Liver (tissue), 9 donors: ENCODE data around the gene PTPN14. TPM values are rescaled to one million over a fixed set of nuclear protein-coding genes. Genes with fewer than 3 reads are reported as not detected.

Source experiments
- DNase-seq: peaks from one replicate; pipeline ENCODE4 v3.0.0-alpha.2; 2017; ENCODE audit warnings: low spot score
- H3K27ac ChIP-seq, 2 donors: one replicate each; pipeline ENCODE4 v1.7.0; 2013; ENCODE audit warnings: inconsistent platforms in 2 of 2, low read length in 2 of 2, control low read depth in 1 of 2, low read depth in 1 of 2, mild to moderate bottlenecking in 1 of 2
- H3K27me3 ChIP-seq, 4 donors: one replicate each; pipeline versions ENCODE4 v1.6.1 to v1.7.0; 2013; ENCODE audit warnings: low read length in 3 of 4, inconsistent platforms in 1 of 4, mild to moderate bottlenecking in 1 of 4, moderate library complexity in 1 of 4; ENCODE audit not compliant: control insufficient read depth in 4 of 4, insufficient read depth in 4 of 4
- H3K36me3 ChIP-seq, 4 donors: one replicate each; pipeline versions ENCODE4 v1.6.1 to v1.7.0; 2013; ENCODE audit warnings: low read length in 3 of 4, mild to moderate bottlenecking in 3 of 4, low read depth in 1 of 4, moderate library complexity in 1 of 4; ENCODE audit not compliant: control insufficient read depth in 4 of 4, insufficient read depth in 3 of 4
- H3K4me1 ChIP-seq, 4 donors: one replicate each; pipeline versions ENCODE4 v1.6.1 to v1.7.0; 2013; ENCODE audit warnings: low read length in 3 of 4, mild to moderate bottlenecking in 3 of 4, moderate library complexity in 1 of 4; ENCODE audit not compliant: control insufficient read depth in 4 of 4, insufficient read depth in 4 of 4
- H3K4me3 ChIP-seq, 3 donors: one replicate each; pipeline versions ENCODE4 v1.6.1 to v1.7.0; 2013; ENCODE audit warnings: low read length in 3 of 3, control low read depth in 1 of 3, low read depth in 1 of 3, mild to moderate bottlenecking in 1 of 3
- H3K9ac ChIP-seq, 2 donors: one replicate each; pipeline ENCODE4 v1.7.0; 2013; ENCODE audit warnings: low read length in 2 of 2, mild to moderate bottlenecking in 2 of 2, moderate library complexity in 2 of 2, control low read depth in 1 of 2, low read depth in 1 of 2
- H3K9me3 ChIP-seq, 4 donors: one replicate each; pipeline versions ENCODE4 v1.6.1 to v1.7.0; 2013; ENCODE audit warnings: low read length in 3 of 4; ENCODE audit not compliant: control insufficient read depth in 4 of 4
- EGR1 ChIP-seq, 2 donors: IDR thresholded peaks; 2 replicates each; pipeline ENCODE4 v1.6.1; 2016 to 2018; ENCODE audit warnings: antibody characterized with exemption in 2 of 2, low read depth in 2 of 2
- FOXA1 ChIP-seq: IDR thresholded peaks from 2 replicates; pipeline ENCODE4 v1.6.1; 2016; ENCODE audit warnings: antibody characterized with exemption
- FOXA2 ChIP-seq: IDR thresholded peaks from 2 replicates; pipeline ENCODE4 v1.6.1; 2016; ENCODE audit warnings: antibody characterized with exemption
- GABPA ChIP-seq, 2 donors: IDR thresholded peaks in 1 of 2; conservative IDR thresholded peaks in 1 of 2; 2 replicates each; pipeline ENCODE4 v1.6.1; 2016; ENCODE audit warnings: antibody characterized with exemption in 2 of 2, mild to moderate bottlenecking in 1 of 2, moderate library complexity in 1 of 2
- HNF4A ChIP-seq, 2 donors: conservative IDR thresholded peaks; 2 replicates each; pipeline ENCODE4 v1.6.1; 2016; ENCODE audit warnings: antibody characterized with exemption in 2 of 2, mild to moderate bottlenecking in 2 of 2
- HNF4G ChIP-seq: IDR thresholded peaks from 2 replicates; pipeline ENCODE4 v1.6.1; 2016; ENCODE audit warnings: antibody characterized with exemption
- JUND ChIP-seq, 2 donors: IDR thresholded peaks; 2 replicates each; pipeline ENCODE4 v1.6.1; 2016; ENCODE audit warnings: antibody characterized with exemption in 2 of 2
- NR2F2 ChIP-seq: IDR thresholded peaks from 2 replicates; pipeline ENCODE4 v1.6.1; 2016; ENCODE audit warnings: antibody characterized with exemption
- RAD21 ChIP-seq, 2 donors: IDR thresholded peaks; 2 replicates each; pipeline ENCODE4 v1.6.1; 2016; ENCODE audit warnings: antibody characterized with exemption in 2 of 2, mild to moderate bottlenecking in 2 of 2
- RXRA ChIP-seq, 2 donors: IDR thresholded peaks; 2 replicates each; pipeline ENCODE4 v1.6.1; 2017 to 2018; ENCODE audit warnings: antibody characterized with exemption in 2 of 2, mild to moderate bottlenecking in 1 of 2
- SP1 ChIP-seq: IDR thresholded peaks from 2 replicates; pipeline ENCODE4 v1.6.1; 2018; ENCODE audit warnings: antibody characterized with exemption, mild to moderate bottlenecking
- TAF1 ChIP-seq: conservative IDR thresholded peaks from 2 replicates; pipeline ENCODE4 v1.6.1; 2016; ENCODE audit warnings: antibody characterized with exemption, mild to moderate bottlenecking
- YY1 ChIP-seq: IDR thresholded peaks from 2 replicates; pipeline ENCODE4 v1.6.1; 2016; ENCODE audit warnings: antibody characterized with exemption, mild to moderate bottlenecking
- WGBS: extraction: QIAGEN DNeasy Blood & Tissue Kit; methylation state at CpG from one replicate; pipeline ENCODE4 v1.1.7; 2013; 5-methylcytosine and 5-hydroxymethylcytosine counted together
- polyA plus RNA-seq, 2 donors: library from polyadenylated mRNA; stranded (reverse) in 1 of 2; unstranded in 1 of 2; fragments of 200-250 nt in 1 of 2; fragments of >200 nt in 1 of 2; fragmentation: Nextera tagmentation in 1 of 2; extraction: Ambion mirVana in 1 of 2; gene quantifications; one replicate each; pipeline versions ENCODE4 v1.2.1 to v1.2.3, GENCODE V29; 2013 to 2015
- total RNA-seq, 2 donors: library from RNA; depleted of rRNA; stranded (reverse); fragments of >200 nt; gene quantifications; one replicate each; pipeline ENCODE4 v1.2.3, GENCODE V29; 2014
- TF ChIP-seq, protein P1 (sequence below): IDR thresholded peaks from 2 replicates; pipeline ENCODE4 v1.6.1; 2016; ENCODE audit warnings: antibody characterized with exemption
- TF ChIP-seq, protein P2 (sequence below): fragments of 150-350 bp; IDR thresholded peaks from 2 replicates; pipeline ENCODE4 v1.5.1; 2017; ENCODE audit warnings: improper control_type of control experiment, low read depth, low read length; ENCODE audit not compliant: missing input control
- TF ChIP-seq, protein P3 (sequence below): IDR thresholded peaks from 2 replicates; pipeline ENCODE4 v1.6.1; 2016; ENCODE audit warnings: antibody characterized with exemption
- TF ChIP-seq, protein P4 (sequence below): IDR thresholded peaks from 2 replicates; pipeline ENCODE4 v1.6.1; 2016; ENCODE audit warnings: antibody characterized with exemption, mild to moderate bottlenecking
- donor health status: healthy.
- donor health status: healthy.
- donor health status: healthy.
- donor health status: healthy.
- donor health status: healthy.

PTPN14 gene
- total and polyA plus RNA-seq, 4 donors = 0.54 to 3.2 (median 1.5) TPM

DNA sequence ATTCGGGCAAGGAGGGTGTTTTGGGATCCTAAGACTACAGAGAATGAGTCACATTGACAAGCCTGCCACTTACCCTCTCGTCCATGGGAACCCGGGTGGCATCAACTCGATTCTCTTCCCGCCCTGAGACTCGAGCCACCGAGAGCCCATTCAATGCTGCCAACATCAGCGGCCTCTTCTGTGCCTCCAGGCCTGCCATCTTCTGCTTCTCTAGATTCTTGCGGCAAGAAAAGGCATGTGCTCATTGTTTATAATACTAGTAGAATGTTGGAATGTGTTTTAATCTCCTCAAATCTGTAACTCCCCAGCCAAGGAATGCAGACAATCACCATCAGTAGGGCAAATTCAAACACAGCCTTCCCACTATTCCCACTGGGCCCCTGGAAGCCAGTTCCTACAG is 173.5 kb downstream of the PTPN14 start:
- Histone ChIP-seq H3K27ac (no peak overlapping the region), H3K9me3 (no peaks in the 10 kb centered on the region), H3K4me1 (no peaks in the 10 kb centered on the region), H3K4me3 (no peak overlapping the region), H3K9ac (no peak overlapping the region), H3K36me3 (no peaks in the 10 kb centered on the region), H3K27me3 (no peaks in the 10 kb centered on the region)
- DNase-seq = no peak
- TF ChIP-seq FOXA2 (no peak), TAF1 (no peak), HNF4G (no peak), JUND (IDR thresholded peaks at IDR 0.05) (no peak), HNF4A (conservative IDR thresholded peaks at IDR 0.05) (no peak), EGR1 (IDR thresholded peaks at IDR 0.05; ENCODE audit: low read depth in 2 of 2) (no peak), YY1 (no peak), NR2F2 (no peak), RXRA (IDR thresholded peaks at IDR 0.05) (no peak), RAD21 (IDR thresholded peaks at IDR 0.05) (no peak)
- TF ChIP-seq, protein P1, sequence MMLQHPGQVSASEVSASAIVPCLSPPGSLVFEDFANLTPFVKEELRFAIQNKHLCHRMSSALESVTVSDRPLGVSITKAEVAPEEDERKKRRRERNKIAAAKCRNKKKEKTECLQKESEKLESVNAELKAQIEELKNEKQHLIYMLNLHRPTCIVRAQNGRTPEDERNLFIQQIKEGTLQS = no peak
- TF ChIP-seq, protein P2, sequence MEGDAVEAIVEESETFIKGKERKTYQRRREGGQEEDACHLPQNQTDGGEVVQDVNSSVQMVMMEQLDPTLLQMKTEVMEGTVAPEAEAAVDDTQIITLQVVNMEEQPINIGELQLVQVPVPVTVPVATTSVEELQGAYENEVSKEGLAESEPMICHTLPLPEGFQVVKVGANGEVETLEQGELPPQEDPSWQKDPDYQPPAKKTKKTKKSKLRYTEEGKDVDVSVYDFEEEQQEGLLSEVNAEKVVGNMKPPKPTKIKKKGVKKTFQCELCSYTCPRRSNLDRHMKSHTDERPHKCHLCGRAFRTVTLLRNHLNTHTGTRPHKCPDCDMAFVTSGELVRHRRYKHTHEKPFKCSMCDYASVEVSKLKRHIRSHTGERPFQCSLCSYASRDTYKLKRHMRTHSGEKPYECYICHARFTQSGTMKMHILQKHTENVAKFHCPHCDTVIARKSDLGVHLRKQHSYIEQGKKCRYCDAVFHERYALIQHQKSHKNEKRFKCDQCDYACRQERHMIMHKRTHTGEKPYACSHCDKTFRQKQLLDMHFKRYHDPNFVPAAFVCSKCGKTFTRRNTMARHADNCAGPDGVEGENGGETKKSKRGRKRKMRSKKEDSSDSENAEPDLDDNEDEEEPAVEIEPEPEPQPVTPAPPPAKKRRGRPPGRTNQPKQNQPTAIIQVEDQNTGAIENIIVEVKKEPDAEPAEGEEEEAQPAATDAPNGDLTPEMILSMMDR = no peak
- TF ChIP-seq, protein P3, sequence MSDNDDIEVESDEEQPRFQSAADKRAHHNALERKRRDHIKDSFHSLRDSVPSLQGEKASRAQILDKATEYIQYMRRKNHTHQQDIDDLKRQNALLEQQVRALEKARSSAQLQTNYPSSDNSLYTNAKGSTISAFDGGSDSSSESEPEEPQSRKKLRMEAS = no peak
- WGBS = 91% methylated on average over 9 of the region's 9 CpGs

DNA sequence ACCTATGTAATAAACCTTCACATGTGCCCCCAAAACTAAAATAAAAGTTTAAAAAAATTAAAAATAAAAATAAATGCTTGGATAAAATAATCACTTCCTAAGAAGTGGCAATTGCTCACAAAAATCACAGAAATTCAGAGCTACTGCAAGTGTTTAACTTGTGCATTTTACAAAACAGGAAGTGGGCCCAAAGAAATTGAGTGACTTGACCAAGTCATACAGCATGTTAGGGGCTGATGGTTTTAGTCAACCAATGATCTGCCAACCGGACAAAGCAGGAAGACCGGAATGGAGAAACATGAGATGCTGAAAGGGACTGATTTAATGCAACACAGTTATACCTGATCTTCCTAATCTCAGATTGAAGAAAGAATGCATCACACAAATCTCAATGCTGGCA is 173.9 kb downstream of the PTPN14 start:
- no peak overlapping the region for H3K9ac ChIP-seq
- no peak overlapping the region for H3K4me3 ChIP-seq
- no peaks in the 10 kb centered on the region for H3K4me1 ChIP-seq
- 97% methylated on average over 2 of the region's 2 CpGs for WGBS
- TF ChIP-seq NR2F2 (no peak), RXRA (IDR thresholded peaks at IDR 0.05) (no peak), GABPA (IDR thresholded peaks at IDR 0.05 in 1 of 2, conservative IDR thresholded peaks at IDR 0.05 in 1 of 2) (no peak), EGR1 (IDR thresholded peaks at IDR 0.05; ENCODE audit: low read depth in 2 of 2) (no peak), HNF4G (no peak)
- TF ChIP-seq, protein P1 = no peak
- H3K36me3 ChIP-seq = no peaks in the 10 kb centered on the region
- H3K27me3 ChIP-seq = no peaks in the 10 kb centered on the region
- no peaks in the 10 kb centered on the region for H3K9me3 ChIP-seq
- DNase-seq = no peak
- no peak overlapping the region for H3K27ac ChIP-seq

DNA sequence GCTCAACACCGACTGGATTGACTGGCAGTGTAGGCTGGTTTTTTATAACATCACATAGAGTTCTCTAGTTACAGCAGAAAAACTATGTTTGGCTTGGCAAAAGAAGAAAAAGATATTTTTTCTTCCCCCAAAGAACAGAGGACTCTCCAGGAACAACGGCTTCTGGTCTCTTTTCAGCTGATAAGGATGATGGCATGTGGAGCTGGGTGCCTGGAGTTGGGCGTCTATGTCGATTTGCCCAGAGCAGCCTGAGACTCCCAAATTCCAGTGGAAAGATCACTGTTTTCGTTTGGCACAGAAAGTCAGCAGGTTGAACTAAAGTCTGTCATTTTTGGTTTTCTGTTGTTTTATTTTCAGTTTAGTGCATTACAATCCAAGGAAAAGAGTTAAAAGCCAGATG is 179.3 kb downstream of the PTPN14 start:
- no peaks in the 10 kb centered on the region for H3K36me3 ChIP-seq
- 63% methylated on average over 5 of the region's 5 CpGs for WGBS
- H3K4me3 ChIP-seq = no peak overlapping the region
- H3K9ac ChIP-seq = no peak overlapping the region
- no peak overlapping the region for H3K27ac ChIP-seq
- no peak for DNase-seq
- H3K4me1 ChIP-seq = no peaks in the 10 kb centered on the region
- no peaks in the 10 kb centered on the region for H3K27me3 ChIP-seq
- no peaks in the 10 kb centered on the region for H3K9me3 ChIP-seq
- TF ChIP-seq TAF1 (no peak), SP1 (no peak), JUND (IDR thresholded peaks at IDR 0.05) (no peak), HNF4A (conservative IDR thresholded peaks at IDR 0.05) (no peak), RAD21 (IDR thresholded peaks at IDR 0.05) (no peak), YY1 (no peak), FOXA2 (no peak), RXRA (IDR thresholded peaks at IDR 0.05) (no peak), HNF4G (no peak), EGR1 (IDR thresholded peaks at IDR 0.05; ENCODE audit: low read depth in 2 of 2) (no peak), FOXA1 (no peak)
- TF ChIP-seq, protein P2 = no peak
- TF ChIP-seq, protein P4, sequence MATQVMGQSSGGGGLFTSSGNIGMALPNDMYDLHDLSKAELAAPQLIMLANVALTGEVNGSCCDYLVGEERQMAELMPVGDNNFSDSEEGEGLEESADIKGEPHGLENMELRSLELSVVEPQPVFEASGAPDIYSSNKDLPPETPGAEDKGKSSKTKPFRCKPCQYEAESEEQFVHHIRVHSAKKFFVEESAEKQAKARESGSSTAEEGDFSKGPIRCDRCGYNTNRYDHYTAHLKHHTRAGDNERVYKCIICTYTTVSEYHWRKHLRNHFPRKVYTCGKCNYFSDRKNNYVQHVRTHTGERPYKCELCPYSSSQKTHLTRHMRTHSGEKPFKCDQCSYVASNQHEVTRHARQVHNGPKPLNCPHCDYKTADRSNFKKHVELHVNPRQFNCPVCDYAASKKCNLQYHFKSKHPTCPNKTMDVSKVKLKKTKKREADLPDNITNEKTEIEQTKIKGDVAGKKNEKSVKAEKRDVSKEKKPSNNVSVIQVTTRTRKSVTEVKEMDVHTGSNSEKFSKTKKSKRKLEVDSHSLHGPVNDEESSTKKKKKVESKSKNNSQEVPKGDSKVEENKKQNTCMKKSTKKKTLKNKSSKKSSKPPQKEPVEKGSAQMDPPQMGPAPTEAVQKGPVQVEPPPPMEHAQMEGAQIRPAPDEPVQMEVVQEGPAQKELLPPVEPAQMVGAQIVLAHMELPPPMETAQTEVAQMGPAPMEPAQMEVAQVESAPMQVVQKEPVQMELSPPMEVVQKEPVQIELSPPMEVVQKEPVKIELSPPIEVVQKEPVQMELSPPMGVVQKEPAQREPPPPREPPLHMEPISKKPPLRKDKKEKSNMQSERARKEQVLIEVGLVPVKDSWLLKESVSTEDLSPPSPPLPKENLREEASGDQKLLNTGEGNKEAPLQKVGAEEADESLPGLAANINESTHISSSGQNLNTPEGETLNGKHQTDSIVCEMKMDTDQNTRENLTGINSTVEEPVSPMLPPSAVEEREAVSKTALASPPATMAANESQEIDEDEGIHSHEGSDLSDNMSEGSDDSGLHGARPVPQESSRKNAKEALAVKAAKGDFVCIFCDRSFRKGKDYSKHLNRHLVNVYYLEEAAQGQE = no peak
- TF ChIP-seq, protein P1 = no peak
